NB4 (cell line): Measurements from ENCODE around the gene WDR81.
"Not testable (repeated sequence)": the region's sequence is repeated elsewhere in the genome, so short reads cannot be mapped to it uniquely, and the experiment has no call there.

ENCODE experiments used
- DNase-seq: peaks from one replicate; pipeline ENCODE4 v3.0.0; 2010; ENCODE audit warnings: low read depth
- H3K4me3 ChIP-seq: one replicate; pipeline ENCODE4 v1.5.1; 2011; ENCODE audit warnings: mild to moderate bottlenecking, low read depth, low read length, moderate library complexity
- MYC ChIP-seq: IDR thresholded peaks from 2 replicates; pipeline ENCODE4 v1.6.1; 2011; ENCODE audit warnings: low read depth, low read length
- POLR2A ChIP-seq: IDR thresholded peaks from 2 replicates; pipeline ENCODE4 v1.6.1; 2011; ENCODE audit warnings: mild to moderate bottlenecking; ENCODE audit not compliant: insufficient read length; ENCODE audit errors: extremely low read depth
- TF ChIP-seq, protein P1 (sequence below): IDR thresholded peaks from one replicate; pipeline ENCODE4 v1.5.1; 2012; ENCODE audit warnings: low read depth, low read length
- TF ChIP-seq, protein P2 (sequence below): IDR thresholded peaks from 2 replicates; pipeline ENCODE4 v1.6.1; 2011; ENCODE audit warnings: low read depth, low read length

The WDR81 gene

DNA sequence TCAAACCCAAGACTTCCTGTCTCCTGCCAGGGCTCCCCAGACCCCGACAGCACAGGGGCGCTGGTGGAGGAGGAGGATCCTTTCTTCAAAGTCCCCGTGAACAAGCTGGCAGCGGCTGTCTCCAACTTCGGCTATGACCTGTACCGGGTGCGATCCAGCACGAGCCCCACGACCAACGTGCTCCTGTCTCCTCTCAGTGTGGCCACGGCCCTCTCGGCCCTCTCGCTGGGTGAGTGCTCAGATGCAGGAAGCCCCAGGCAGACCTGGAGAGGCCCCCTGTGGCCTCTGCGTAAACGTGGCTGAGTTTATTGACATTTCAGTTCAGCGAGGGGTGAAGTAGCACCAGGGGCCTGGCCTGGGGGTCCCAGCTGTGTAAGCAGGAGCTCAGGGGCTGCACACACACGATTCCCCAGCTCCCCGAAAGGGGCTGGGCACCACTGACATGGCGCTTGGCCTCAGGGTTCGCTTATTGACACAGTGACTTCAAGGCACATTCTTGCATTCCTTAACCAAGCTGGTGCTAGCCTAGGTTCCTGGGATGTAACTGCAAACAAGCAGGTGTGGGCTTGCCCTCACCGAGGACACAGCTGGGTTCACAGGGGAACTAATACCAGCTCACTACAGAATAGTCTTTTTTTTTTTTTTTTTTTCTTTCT, 45.4 kb downstream of the WDR81 start:
- TF ChIP-seq, protein P1, sequence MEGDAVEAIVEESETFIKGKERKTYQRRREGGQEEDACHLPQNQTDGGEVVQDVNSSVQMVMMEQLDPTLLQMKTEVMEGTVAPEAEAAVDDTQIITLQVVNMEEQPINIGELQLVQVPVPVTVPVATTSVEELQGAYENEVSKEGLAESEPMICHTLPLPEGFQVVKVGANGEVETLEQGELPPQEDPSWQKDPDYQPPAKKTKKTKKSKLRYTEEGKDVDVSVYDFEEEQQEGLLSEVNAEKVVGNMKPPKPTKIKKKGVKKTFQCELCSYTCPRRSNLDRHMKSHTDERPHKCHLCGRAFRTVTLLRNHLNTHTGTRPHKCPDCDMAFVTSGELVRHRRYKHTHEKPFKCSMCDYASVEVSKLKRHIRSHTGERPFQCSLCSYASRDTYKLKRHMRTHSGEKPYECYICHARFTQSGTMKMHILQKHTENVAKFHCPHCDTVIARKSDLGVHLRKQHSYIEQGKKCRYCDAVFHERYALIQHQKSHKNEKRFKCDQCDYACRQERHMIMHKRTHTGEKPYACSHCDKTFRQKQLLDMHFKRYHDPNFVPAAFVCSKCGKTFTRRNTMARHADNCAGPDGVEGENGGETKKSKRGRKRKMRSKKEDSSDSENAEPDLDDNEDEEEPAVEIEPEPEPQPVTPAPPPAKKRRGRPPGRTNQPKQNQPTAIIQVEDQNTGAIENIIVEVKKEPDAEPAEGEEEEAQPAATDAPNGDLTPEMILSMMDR: no peak
- no peak for TF ChIP-seq POLR2A
- TF ChIP-seq MYC: no peak
- TF ChIP-seq, protein P2, sequence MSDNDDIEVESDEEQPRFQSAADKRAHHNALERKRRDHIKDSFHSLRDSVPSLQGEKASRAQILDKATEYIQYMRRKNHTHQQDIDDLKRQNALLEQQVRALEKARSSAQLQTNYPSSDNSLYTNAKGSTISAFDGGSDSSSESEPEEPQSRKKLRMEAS: no peak
- H3K4me3 ChIP-seq: no peak overlapping the region
- peak; percentile 12 for DNase-seq

DNA sequence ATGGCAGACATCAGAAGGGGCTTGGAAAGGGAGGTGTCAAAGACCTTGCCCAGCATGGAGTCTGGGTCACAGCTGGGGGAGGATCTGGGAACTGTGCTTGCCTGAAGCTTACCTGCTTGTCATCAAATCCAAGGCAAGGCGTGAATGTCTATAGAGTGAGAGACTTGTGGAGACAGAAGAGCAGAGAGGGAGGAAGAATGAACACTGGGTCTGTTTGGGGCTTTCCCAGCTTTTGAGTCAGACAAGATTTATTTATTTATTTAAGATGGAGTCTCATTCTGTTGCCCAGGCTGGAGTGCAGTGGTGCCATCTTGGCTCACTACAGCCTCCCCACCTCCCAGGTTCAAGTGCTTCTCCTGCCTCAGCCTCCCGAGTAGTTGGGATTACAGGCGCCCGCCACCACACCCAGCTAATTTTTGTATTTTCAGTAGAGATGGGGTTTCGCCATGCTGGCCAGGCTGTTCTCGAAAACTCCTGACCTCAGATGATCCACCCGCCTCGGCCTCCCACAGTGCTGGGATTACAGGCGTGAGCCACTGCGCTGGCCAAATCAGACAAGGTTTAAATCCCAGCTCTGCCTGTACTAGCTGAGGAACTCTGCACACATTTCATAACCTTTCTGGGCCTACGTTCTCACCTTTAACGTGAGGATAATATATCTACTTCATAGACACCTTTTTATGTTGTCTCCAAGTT, 48.6 kb downstream of the WDR81 start:
- H3K4me3 ChIP-seq, DNase-seq: not testable (repeated sequence)

DNA sequence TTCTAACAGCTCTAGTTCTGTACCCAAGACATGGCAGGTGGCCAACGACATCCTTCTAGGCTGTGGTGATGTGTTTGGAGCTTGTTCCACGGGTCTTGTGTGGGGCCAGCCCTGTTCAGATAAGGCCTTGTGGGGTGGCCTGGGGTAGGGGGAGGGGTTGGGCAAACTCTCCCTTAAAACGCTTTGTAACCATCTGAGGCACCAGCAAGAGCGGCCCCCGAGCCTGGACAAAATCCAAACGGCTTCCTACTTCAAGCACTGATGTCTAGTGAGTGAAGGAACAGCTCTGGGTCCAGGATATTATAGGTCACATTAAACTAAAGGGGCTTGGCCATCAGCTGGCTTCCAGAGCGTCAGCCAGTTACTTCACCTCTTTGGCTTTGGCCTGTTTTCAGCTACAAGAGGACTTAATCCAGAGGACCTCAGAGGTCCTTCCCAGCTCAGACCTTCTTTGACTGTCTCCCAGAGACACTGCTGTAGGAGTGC, 49.2 kb downstream of the WDR81 start:
- DNase-seq: no peak
- TF ChIP-seq POLR2A (no peak), MYC (no peak)
- TF ChIP-seq, protein P2: no peak
- TF ChIP-seq, protein P1: no peak

GRCh38 chr17:1774390-1775176, 50.1 kb downstream of the WDR81 start:
- no peak for TF ChIP-seq POLR2A
- TF ChIP-seq MYC: no peak
- TF ChIP-seq, protein P1: no peak
- TF ChIP-seq, protein P2: no peak
- no peak for DNase-seq
- no peak overlapping the region for H3K4me3 ChIP-seq

More for the DNA sequence above, 49.2 kb downstream of the WDR81 start:
- no peak overlapping the region for H3K4me3 ChIP-seq

DNA sequence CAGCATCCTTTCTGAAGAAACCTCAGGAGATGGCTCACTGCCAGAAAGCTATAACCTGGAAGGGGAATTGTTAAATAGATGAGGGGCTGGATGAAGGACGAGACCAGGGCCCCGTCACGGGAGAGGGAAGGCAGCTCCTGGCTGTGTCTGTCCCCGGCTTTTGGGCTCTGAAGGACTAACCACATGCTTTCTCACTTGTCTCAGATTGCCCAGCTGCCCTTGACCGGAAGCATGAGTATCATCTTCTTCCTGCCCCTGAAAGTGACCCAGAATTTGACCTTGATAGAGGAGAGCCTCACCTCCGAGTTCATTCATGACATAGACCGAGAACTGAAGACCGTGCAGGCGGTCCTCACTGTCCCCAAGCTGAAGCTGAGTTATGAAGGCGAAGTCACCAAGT, 51.8 kb downstream of the WDR81 start:
- H3K4me3 ChIP-seq: no peak overlapping the region
- TF ChIP-seq POLR2A (no peak), MYC (no peak)
- TF ChIP-seq, protein P2: no peak
- TF ChIP-seq, protein P1: no peak
- DNase-seq: no peak

GRCh38 chr17:1776857-1777256, 52.4 kb downstream of the WDR81 start:
- TF ChIP-seq, protein P1: no peak
- TF ChIP-seq POLR2A (no peak), MYC (no peak)
- TF ChIP-seq, protein P2: no peak
- no peak overlapping the region for H3K4me3 ChIP-seq

More at GRCh38 chr17:1776857-1777256, 52.4 kb downstream of the WDR81 start:
- DNase-seq: no peak
